Stimulated activated CD8-positive, alpha-beta memory T cell treated with anti-CD3 and anti-CD28 coated beads, Interleukin-2, amount 100 ng/mL, for 48 hours (primary cell): ENCODE results near the gene LRP1-AS.
A peak's percentile ranks its signal among the peaks of the same experiment; 100 is the strongest.

ENCODE experiments used
- DNase-seq, 2 donors: peaks; one replicate each; pipeline ENCODE4 v3.0.0-alpha.2; 2020; ENCODE audit warnings: low read depth in 2 of 2

The LRP1-AS gene

GRCh38 chr12:57180321-57180989 lies 33.0 kb upstream of the LRP1-AS start:
- no peak for DNase-seq

GRCh38 chr12:57179331-57180086 lies 32.1 kb upstream of the LRP1-AS start:
- no peak for DNase-seq

GRCh38 chr12:57178213-57178612 lies 30.8 kb upstream of the LRP1-AS start:
- no peak for DNase-seq

GRCh38 chr12:57177354-57177753 lies 29.9 kb upstream of the LRP1-AS start:
- DNase-seq = no peak

GRCh38 chr12:57176846-57177245 lies 29.4 kb upstream of the LRP1-AS start:
- no peak for DNase-seq

- DNase-seq = no peak
Observed at GRCh38 chr12:57176139-57176477, 28.7 kb upstream of the LRP1-AS start.

- DNase-seq = peak; percentile 46 to 50
Observed at GRCh38 chr12:57175428-57176138, 28.2 kb upstream of the LRP1-AS start.

- DNase-seq = no peak
Observed at GRCh38 chr12:57173683-57174082, 26.3 kb upstream of the LRP1-AS start.

- DNase-seq = peak in 1 of 2 donors; percentile 17
Observed at GRCh38 chr12:57173089-57173488, 25.7 kb upstream of the LRP1-AS start.

GRCh38 chr12:57171668-57172067 lies 24.2 kb upstream of the LRP1-AS start:
- no peak for DNase-seq

- no peak for DNase-seq
Observed at GRCh38 chr12:57170927-57171326, 23.5 kb upstream of the LRP1-AS start.

- DNase-seq = no peak
Observed at GRCh38 chr12:57170408-57170807, 23.0 kb upstream of the LRP1-AS start.

GRCh38 chr12:57169969-57170368 lies 22.6 kb upstream of the LRP1-AS start:
- DNase-seq = no peak

GRCh38 chr12:57169046-57169795 lies 21.8 kb upstream of the LRP1-AS start:
- no peak for DNase-seq

- DNase-seq = no peak
Observed at GRCh38 chr12:57168058-57168457, 20.6 kb upstream of the LRP1-AS start.

- peak; percentile 14 to 22 for DNase-seq
Observed at GRCh38 chr12:57166971-57167371, 19.6 kb upstream of the LRP1-AS start.

GRCh38 chr12:57165741-57166140 lies 18.3 kb upstream of the LRP1-AS start:
- no peak for DNase-seq

- DNase-seq = no peak
Observed at GRCh38 chr12:57164966-57165625, 17.7 kb upstream of the LRP1-AS start.

- no peak for DNase-seq
Observed at GRCh38 chr12:57164454-57164853, 17.0 kb upstream of the LRP1-AS start.

- DNase-seq = no peak
Observed at GRCh38 chr12:57162553-57163125, 15.2 kb upstream of the LRP1-AS start.

- DNase-seq = no peak
Observed at GRCh38 chr12:57161491-57161890, 14.1 kb upstream of the LRP1-AS start.
